ENCODE data around the gene CCDC134.
A peak's percentile ranks its signal among the peaks of the same experiment; 100 is the strongest.
"Not testable (repeated sequence)": the region's sequence is repeated elsewhere in the genome, so short reads cannot be mapped to it uniquely, and the experiment has no call there.

The CCDC134 gene

DNA sequence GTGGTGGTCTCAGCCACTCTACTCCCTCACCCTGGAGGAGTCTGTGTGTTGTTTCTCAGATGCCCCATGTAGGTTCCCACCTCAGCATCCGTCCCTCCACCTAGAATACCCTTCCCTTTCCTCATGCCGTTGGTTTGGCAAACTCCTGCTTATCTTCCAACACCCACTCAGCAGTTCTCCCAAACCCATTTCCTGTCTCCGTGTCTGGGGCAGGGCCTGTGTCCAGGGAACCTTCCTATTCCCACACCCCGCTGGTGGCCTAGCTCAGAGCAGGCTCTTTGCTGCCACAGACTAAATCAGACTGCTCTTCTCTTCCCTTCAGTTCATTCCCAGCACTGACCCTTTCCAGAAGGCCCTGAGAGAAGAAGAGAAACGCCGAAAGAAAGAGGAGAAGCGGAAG, 24.9 kb downstream of the CCDC134 start:
- peak; percentile 37 for DNase-seq (ENCODE audit: low read depth)

DNA sequence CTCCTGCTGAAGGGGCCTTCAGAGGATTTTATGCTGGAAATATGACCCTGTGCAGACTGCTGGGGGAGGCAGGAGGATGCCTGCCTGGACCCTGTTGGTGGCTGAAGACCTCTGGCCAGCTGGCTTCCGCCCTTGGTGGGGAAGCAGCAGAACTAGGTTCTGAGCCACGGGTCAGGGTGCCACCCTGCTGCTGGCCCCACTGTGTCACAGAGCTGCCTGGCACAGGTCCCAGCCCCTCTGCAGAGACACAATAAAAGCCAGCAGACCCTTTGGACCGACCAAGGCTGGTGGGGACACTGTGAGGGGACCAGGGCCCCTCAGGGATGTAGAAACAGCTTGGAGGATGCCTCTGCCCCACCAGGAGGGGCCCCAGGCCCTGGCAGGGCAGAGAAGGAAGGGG, 25.5 kb downstream of the CCDC134 start:
- DNase-seq (ENCODE audit: low read depth) = no peak

DNA sequence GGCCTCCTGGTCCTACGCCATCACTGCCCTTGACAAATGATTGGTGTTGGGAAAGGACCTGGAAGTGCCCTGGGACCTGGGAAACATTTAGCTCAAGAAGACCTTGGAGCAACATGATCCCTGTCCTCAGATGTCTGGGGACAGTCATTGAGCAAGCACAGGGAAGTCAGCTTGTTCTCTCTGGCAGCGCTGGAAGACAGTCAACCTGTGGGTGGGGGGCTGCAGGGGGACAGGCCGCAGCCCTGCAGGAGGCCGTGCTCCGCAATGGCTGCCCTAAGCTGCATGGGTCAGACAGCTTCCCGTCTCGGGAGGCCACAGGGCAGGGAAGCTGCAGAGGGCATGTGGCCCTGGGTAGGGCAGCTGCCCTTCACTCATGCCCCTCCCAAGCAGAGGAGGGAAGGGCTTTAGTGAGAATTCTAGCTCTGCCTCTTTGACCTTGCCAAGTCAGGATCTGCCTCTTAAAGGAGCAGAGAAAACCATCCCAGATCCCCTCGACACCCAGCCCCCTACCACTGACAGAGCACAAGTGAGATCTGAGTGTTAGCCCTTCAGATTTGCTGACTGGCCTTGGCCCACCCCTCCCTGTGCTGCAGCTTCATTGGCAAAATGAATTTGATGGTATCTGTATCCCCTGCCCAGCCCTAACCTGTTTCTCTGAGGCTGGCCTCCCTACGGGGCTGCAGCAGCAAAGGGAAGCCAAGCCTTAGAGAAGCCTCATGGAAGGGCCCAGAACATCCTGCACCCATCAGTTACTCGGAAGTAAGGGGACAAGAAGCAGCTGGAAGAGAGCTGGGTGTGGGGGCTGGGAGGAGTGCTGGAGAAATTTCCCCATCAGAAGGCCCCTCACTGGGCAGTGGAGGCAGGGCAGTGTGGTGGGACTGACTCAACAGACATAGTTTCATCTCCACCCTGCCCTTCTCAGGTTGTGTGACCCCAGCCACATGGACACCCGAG, 26.2 kb downstream of the CCDC134 start:
- no peak for DNase-seq (ENCODE audit: low read depth)

DNA sequence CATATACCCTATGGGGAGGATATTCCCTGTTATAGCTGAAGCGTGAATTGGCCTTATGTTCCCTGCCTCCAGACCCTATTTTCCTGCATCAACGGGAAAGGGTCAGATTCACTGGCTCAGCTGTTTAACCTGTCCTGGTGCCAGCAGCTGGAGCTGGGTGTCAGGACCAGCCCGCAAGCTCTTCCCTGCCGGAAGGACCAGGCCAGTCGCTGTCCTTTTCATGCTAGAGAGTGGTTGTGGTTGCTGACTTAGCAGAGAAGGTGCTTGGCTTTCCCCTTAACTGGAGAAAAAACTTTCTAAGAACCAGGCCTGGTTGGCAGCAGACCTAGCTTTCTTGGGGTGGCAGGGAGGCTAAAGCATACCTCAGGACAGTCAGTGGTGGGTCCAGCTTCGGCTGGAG, 27.2 kb downstream of the CCDC134 start:
- no peak for DNase-seq (ENCODE audit: low read depth)

DNA sequence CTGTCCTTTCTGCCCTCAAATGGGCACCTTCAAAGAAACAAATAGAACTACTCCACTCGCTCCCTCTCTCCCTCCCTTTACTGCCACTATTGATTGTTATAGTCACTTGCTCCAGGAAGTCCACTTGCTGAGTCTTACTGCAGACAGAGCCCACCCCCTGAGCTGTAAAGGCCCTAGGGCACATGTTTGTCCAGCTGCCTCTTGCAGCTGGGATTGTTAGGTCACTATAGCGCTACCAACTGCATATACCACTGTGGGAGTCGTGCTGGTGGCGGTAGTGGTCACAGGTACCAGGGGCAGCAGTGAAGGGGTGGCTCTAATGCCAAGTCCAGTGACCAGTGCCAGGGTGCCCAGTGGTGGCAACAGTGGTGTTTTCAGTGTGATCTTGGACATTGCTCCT, 28.0 kb downstream of the CCDC134 start:
- DNase-seq (ENCODE audit: low read depth) = no peak

DNA sequence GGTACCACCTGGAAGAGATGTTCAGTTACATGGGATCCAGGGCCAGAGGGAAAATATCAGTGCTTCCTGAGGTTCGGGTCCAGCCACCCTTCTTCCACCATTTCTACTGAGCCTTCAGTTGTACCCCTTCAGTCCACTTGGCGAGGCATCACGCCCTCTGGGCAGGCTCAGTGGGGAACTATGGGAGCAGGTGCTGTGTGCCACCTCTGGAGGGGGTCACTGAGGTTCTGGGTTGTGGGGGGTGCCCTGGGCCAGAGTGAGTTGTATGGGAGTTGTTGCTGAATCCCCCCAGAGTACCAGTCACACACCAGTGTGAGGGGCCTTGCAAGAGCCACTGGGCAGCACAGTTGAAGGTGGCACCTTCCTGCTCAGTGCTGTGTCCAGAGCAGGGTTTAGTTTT, 29.7 kb downstream of the CCDC134 start:
- no peak for DNase-seq (ENCODE audit: low read depth)

DNA sequence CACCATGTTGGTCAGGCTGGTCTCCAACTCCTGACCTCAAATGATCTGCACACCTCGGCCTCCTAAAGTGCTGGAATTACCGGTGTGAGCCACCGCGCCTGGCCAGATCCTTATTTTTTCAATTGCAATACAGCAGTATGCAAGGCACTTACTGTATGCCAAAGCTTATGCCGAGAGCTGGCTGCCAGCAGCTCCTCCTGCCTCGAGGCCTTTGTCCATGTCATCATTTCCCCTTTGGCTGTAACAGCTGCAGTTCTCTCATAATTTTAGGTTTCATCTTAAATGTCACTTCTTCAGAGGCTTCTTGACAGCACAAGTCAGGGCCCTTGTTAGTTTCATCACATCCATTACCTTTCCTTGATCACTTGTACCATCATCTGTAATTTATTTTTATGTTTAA, 30.9 kb downstream of the CCDC134 start:
- DNase-seq (ENCODE audit: low read depth) = peak; percentile 53

DNA sequence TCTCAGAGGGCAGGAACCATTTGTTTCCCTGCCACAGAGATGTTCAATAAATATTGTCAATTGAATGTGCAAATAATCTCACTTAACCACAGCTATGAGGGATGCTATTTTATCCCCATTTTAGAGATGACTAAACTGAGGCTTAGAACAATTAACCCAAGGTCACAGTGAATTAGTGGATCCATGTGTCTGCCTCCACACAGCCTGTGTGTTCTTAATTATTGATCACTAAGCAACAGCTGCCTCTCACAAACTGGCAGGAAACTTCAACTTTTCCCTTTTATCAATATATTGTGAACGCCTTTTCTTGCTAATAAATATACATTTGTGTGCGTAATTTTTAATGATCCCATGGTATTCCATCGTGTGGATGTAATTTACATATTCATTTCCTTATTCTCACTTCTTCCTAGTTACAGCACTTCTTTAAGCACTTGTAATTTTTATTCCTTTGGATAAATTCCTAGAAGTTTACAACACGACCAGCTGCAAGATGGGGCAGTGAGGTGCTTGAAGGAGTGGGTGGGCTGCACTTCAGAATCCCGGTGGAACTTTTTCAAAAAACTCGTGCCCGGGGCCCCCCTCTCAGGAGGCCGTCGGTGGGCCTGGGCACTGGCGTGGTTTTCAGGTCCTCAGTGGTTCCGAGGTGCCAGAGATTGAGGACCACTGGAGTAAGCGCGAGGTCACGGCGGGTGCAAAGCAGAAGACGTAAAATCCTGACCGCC, 31.5 kb downstream of the CCDC134 start:
- DNase-seq (ENCODE audit: low read depth) = no peak

DNA sequence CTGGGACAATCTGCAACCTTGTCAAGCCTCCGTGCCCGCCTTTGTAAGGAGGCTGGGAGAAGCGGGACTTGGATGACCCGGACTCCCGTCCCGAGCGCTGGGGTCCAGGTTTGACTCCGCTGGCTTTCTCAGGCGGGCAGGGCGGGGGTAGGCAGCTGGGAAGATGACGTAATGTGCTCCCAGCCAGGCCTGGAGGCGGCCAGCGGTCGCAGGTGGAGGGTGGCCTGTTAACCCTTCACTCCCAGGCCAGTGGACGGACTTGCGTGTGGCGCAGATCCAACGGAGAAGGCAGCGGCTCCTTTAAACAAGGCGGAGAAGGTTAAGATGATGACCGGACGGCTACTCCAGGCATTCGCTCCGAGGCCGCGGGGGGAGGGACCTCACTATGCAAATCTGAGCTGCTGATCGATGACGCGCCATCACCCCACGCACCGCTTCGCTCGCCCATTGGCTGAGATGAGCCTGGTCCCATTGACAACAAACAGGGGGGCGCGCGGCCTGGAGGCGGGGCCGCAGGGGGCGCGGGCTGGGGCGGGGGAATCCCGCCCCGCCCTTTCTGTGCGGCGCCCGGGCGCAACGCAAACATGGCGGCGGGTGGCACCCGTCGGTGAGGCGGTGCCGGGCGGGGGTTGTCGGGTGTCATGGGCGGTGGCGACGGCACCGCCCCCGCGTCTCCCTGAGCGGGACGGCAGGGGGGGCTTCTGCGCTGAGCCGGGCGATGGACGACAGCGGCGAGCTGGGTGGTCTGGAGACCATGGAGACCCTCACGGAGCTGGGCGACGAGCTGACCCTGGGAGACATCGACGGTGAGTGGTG, 32.3 kb downstream of the CCDC134 start, which contains the start of gene SREBF2:
TSS of gene SREBF2 (plus strand) at position 553 of the 816 bp plus-strand sequence. CDS start at position 719, 166 bp downstream.
- DNase-seq (ENCODE audit: low read depth) = peak; percentile 100

DNA sequence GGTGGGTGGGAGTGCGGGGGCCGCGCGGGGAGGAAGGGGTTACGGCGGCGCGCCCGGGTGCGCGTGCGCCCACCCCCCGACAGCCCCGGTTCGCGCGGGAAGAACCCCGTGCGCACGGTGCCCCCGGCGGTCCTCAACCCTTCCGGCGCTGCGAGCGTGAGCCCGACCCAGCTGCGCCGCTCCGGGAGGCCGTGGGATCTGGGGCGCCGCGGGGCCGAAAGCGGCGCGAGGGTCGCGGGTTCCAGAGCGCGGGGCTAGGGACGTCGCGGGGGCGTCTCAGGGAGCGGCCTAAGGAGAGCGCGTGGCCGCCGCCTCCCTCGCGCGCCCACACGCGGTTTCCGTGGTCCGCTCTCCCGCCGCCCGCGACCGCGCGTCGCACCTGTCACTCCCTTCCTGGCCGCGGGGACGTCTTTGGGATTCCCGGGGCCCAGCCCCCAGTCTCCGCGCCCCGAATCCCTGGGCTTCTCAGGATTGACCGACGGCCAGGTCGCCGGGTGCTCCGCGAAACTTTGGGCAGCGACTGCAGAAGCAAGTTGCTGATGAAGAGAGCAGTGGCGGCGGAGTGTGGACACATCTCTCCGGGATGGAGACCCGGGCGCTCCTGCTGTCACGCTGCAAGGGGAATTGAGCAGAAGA, 33.0 kb downstream of the CCDC134 start:
- DNase-seq (ENCODE audit: low read depth) = peak; percentile 38

DNA sequence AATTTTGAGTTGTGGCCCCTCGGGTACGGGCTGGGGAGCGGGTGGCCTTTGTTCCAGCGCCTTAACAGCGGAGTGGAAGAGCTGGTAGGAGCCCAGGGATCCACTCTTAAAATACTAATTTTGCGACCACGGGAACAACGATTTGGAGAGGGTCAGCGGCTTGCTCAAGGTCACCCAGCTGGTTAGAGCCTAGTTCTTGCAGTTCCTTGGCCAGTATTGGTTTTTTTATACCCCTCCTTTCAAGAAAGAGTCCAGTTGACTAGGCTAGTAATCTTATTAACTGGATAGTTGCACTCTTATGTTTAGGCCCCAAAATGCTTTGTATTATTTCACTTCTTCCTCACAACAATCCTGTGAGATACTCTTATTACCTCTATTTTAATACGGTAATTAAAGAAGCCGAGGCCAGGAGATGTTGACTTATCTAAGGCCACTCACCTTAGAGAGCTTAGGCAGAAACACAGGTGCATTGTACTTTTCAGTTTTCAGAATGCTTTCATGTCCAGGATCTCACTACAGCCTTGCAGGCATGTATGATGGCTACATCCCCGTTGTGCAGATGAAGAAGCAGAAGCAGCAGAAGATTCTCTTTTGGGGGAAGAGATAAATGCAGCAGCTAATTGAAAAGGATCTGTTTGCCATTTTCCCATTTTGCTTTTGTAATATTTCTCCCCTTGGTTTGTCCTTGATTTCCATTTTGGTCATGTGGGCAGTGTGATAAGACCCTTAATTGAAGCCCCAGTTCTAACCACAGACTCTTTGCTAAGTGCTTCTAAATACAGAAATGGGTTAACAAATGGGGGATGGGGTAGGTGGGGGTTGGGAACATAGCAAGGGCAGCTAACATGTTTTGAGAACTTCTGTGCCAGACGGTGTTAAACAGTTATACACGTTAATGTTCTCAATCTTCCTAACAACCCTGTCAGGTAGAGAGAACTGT, 33.8 kb downstream of the CCDC134 start:
- no peak for DNase-seq (ENCODE audit: low read depth)

DNA sequence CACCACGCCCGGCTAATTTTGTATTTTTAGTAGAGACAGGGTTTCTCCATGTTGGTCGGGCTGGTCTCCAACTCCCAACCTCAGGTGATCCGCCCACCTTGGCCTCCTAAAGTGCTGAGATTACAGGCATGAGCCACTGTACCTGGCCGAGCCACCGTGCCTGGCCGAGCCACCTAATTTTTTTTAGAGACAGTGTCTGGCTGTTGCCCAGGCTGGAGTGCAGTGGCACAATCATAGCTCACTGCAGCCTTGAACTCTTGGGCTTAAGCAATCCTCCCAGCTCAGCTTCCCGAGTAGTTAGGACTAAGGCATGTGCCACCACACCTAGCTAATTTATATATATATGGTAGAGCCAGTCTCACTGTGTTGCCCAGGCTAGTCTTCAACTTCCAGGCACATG, 35.0 kb downstream of the CCDC134 start:
- not testable (repeated sequence) for DNase-seq (ENCODE audit: low read depth)

DNA sequence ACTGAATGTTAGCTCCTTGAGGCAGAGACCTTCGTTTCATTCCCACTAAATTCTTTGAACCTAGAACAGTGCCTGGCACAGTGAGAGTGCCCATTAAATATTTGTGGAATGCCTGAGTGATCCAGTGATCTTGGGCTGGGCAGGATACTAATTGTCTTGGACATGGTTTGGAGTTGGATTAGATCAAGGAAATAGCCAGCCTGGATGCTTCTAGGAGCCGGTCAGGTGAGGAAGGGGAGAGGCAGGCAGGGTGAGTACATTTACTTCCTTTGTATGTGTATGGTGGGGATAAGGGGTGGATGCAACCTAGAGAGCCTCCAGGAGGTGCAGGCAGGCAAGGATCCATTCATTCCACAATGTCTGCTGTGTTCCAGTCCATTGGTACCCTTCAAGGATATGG, 36.1 kb downstream of the CCDC134 start:
- DNase-seq (ENCODE audit: low read depth) = no peak

DNA sequence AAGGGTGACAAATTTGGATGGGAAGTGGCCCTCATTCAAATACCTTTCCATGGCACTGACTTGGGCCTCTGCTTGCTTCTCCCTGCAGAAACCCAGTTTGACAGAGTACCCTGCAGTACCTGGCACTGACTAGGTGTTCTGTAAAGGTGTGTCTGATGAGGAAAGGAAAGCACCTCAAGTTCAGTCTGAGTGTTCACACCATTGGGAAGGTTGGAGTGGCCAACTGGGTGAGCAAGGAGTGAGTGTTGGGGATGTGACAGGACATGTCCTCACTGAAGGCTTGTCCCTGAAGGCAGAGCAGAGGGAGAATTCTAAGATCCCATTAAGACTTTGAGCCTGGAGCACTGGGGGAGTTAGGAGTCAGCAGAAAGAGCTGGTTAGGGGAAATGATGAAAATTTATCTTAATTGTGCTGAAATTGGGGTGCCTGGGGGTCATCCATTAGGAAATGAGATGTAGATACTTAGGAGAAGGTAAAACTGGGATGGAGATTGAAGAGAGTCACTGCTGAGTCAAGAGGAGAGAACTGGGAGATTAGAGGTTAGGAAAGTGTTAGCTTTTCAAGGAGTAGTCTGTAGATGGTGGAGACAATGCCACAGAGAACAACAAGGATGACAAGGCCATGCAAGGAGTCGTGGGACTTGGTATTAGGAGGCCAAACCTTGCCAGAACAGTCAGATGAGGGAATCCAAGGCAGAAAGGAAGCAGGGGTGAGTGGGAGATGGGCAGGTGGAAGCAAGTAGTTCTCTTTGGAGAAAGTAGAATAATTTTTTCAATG, 38.6 kb downstream of the CCDC134 start:
- no peak for DNase-seq (ENCODE audit: low read depth)

DNA sequence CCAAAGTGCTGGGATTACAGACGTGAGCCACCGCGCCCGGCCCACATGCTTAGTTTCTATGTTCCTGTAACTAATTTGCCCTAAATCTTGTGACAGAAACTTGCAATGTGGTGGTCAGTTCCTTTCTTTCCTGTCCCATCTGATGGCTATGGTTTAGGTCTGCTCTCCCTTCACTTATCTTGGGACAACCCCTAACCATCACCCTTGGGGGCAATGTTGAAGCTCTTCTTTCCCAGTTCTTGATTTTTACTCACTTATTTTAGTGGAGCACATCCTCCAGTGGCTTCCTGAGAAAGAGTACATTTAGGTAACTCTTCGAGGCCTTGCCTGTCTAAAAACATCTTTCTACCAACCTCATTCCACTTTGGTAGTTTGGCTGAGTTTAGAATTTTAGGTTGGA, 39.7 kb downstream of the CCDC134 start:
- no peak for DNase-seq (ENCODE audit: low read depth)

DNA sequence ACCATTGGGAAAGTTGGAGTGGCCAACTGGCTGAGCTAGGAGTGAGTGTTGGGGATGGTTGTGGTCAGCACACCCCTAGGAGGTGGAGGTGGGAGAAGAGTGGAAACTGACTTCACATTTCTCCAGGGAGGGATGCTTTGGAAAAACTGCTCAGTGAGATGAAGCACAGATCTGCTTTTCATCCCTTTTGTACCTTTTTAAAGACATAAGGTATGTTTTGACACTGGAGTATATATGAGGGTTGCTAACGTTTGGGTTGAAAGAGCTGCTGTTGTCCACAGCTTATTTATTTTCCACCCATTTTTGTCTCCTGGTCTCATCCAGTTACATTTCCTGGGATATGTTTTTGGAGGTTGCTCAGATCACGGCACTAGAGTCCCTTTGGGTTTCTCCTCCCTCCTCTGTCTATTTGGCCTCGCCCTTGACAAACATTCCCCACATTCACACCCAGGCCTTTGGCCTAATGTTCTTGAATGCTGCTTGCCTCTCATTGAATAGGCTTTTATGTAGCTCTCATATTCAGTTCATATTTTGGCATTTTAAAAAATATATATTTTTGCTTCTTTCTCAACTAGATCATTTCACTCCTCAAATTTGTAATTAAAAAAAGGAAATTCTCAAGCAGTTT, 40.7 kb downstream of the CCDC134 start:
- no peak for DNase-seq (ENCODE audit: low read depth)

DNA sequence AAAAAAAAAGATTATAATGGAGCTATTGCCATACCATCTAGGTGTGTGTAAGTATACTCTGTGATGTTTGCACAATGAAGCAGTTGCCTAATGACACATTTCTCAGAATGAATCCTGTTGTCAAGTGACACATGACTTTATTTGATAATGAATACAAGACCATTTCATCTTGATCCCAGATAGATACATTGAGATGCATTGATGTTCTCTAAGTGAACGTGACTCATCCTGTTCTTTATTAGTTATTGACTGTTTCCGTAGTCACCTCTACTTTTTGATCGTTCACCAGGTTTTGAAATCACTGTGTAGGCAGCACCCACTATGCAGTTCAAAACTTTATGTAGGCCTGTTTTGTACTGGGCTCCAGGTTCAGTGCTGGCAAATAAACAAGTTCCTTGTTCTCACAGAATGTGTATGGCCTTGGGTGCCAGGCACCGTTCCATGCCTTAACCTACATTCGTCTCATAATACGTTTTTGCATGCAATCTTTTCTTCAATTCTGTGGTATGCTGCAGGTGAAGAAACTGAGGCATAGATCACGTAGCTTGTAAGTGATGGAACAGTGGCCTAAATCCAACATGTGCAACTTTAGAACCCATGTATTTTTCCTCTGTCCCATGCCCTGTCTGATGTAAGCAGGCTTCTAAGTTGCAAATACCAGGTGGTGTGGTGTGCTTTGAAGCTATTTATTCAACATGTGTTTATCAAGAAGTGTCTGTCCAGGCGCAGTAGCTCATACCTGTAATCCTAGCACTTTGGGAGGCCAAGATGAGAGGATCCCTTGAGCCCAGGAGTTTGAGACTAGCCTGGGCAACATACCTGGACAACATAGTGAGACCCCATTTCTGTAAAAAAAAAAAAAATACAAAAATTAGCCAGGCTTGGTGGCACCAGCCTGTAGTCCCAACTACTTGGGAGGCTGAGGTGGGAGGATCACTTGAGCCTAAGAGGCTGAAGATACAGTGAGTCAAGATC, 42.8 kb downstream of the CCDC134 start:
- no peak for DNase-seq (ENCODE audit: low read depth)

DNA sequence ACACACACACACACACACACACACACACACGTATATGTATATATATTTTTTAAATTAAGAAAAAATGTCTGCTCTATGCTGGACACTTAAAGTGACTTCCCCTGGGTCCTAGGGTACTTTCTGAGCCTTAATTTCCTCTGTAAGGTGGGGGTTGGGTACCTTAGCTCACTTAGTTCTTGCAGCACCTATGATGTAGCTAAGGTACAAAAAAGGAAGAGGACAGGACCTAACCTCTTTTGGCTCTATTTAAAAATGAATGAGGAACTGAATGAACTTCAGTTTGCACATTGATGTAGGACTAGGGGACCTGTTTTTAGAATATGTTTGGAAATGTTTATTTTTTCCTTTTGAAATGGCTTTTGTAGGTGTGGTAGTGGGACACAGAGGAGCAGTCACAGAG, 43.6 kb downstream of the CCDC134 start:
- DNase-seq (ENCODE audit: low read depth) = no peak
